Endothelial cell of umbilical vein (primary cell): ENCODE measurements around the gene LRRTM3. TPM values are rescaled to one million over a fixed set of nuclear protein-coding genes. Genes with fewer than 3 reads are reported as not detected.

Source experiments
- BruUV-seq: library from RNA; stranded (reverse); fragments of 400-500 nt; replicated peaks from 2 replicates; lab custom pipeline; 2021; lab: Mats Ljungman, UMichigan
- CTCF ChIA-PET: fragments of 300-600, 350-600 bp; sonication (Branson Sonifier 250); formaldehyde crosslinking; loops from one replicate; lab custom pipeline; 2021; ENCODE audit warnings: antibody characterized with exemption, inconsistent platforms; lab: Charles Lee
- POLR2A ChIA-PET: fragments of 300-600, 350-600 bp; sonication (Branson Sonifier 250); formaldehyde crosslinking; loops from one replicate; lab custom pipeline; 2021; ENCODE audit warnings: antibody characterized with exemption, inconsistent platforms; lab: Charles Lee
- DNase-seq: peaks from one replicate; pipeline ENCODE4 v3.0.0-alpha.2; 2011; ENCODE audit warnings: low read depth, low spot score
- FAIRE-seq: peaks from 2 replicates; lab custom pipeline; 2011; peaks lifted over from hg19 to GRCh38; lab: Jason Lieb, UNC
- H2AFZ ChIP-seq: 2 replicates; pipeline ENCODE4 v1.6.0; 2012; ENCODE audit warnings: low read depth, low read length, control low read depth, inconsistent platforms
- H3K27ac ChIP-seq: 2 replicates; pipeline ENCODE4 v1.5.1; 2011; ENCODE audit warnings: low read depth, mild to moderate bottlenecking, control low read depth, low read length, moderate library complexity; ENCODE audit not compliant: insufficient read depth
- H3K27me3 ChIP-seq, 2 experiments: 2 replicates each; pipeline versions ENCODE4 v1.6.0 to v1.6.1; 2011; ENCODE audit warnings: low read length in 2 of 2, mixed read lengths in 1 of 2; ENCODE audit not compliant: control insufficient read depth in 2 of 2, insufficient read depth in 2 of 2
- H3K36me3 ChIP-seq, 2 experiments: 2 replicates in 1 of 2; 3 replicates in 1 of 2; pipeline ENCODE4 v1.5.1; 2011; ENCODE audit warnings: low read length in 2 of 2, mild to moderate bottlenecking in 1 of 2, moderate library complexity in 1 of 2; ENCODE audit not compliant: control insufficient read depth in 2 of 2, insufficient read depth in 2 of 2; ENCODE audit errors: extremely low read depth in 1 of 2
- H3K4me1 ChIP-seq: 3 replicates; pipeline ENCODE4 v1.5.1; 2011; ENCODE audit warnings: mild to moderate bottlenecking, low read length; ENCODE audit not compliant: control insufficient read depth, insufficient read depth; ENCODE audit errors: extremely low read depth
- H3K4me2 ChIP-seq: 2 replicates; pipeline ENCODE4 v1.6.1; 2011; ENCODE audit warnings: low read length, control low read depth, mixed read lengths; ENCODE audit not compliant: insufficient read depth
- H3K4me3 ChIP-seq, 3 experiments: fragments of 200-600 bp in 1 of 3; sonication (generic), shearing (Covaris generic) in 1 of 3; replicated peaks in 1 of 3; 2 replicates each; pipeline ENCODE4 v1.5.1; 2011 to 2016; ENCODE audit warnings: control low read depth in 3 of 3, low read length in 3 of 3, mild to moderate bottlenecking in 2 of 3, inconsistent platforms in 1 of 3, low read depth in 1 of 3, moderate library complexity in 1 of 3; ENCODE audit not compliant: insufficient read depth in 1 of 3
- H3K79me2 ChIP-seq: 2 replicates; pipeline ENCODE4 v1.6.0; 2012; ENCODE audit warnings: low read length, inconsistent platforms; ENCODE audit not compliant: control insufficient read depth, insufficient read depth
- H3K9ac ChIP-seq: replicated peaks from 2 replicates; pipeline ENCODE3; 2011; ENCODE audit warnings: low read length, control low read depth; ENCODE audit not compliant: insufficient read depth; ENCODE audit errors: extremely low read depth
- H3K9me1 ChIP-seq: replicated peaks from 3 replicates; pipeline ENCODE4 v1.6.0; 2011; ENCODE audit warnings: mild to moderate bottlenecking, low read length; ENCODE audit not compliant: control insufficient read depth, insufficient read depth; ENCODE audit errors: extremely low read depth
- H3K9me3 ChIP-seq: replicated peaks from 2 replicates; pipeline ENCODE4 v1.5.1; 2012; ENCODE audit warnings: low read length, inconsistent platforms; ENCODE audit not compliant: control insufficient read depth, insufficient read depth
- H4K20me1 ChIP-seq: replicated peaks from 2 replicates; pipeline ENCODE3; 2011; ENCODE audit warnings: mild to moderate bottlenecking, low read length; ENCODE audit not compliant: control insufficient read depth, insufficient read depth; ENCODE audit errors: extremely low read depth
- EZH2 ChIP-seq: IDR thresholded peaks from 2 replicates; pipeline ENCODE4 v1.6.1; 2012; ENCODE audit warnings: borderline replicate concordance, low read depth, mild to moderate bottlenecking, moderate library complexity, low read length, inconsistent platforms; ENCODE audit not compliant: severe bottlenecking
- FOS ChIP-seq: IDR thresholded peaks from 2 replicates; pipeline ENCODE4 v1.6.1; 2011; ENCODE audit warnings: mild to moderate bottlenecking, low read length, moderate library complexity, borderline replicate concordance; ENCODE audit not compliant: insufficient read depth
- GATA2 ChIP-seq: IDR thresholded peaks from 2 replicates; pipeline ENCODE4 v1.7.0; 2011; ENCODE audit warnings: low read depth, mild to moderate bottlenecking, moderate library complexity, mixed read lengths, low read length; ENCODE audit not compliant: insufficient read length, insufficient read depth
- JUN ChIP-seq: IDR thresholded peaks from 2 replicates; pipeline ENCODE4 v1.6.1; 2011; ENCODE audit warnings: borderline replicate concordance, low read depth; ENCODE audit not compliant: insufficient read length, insufficient read depth
- MYC ChIP-seq: IDR thresholded peaks from one replicate; pipeline ENCODE4 v1.6.1; 2011; ENCODE audit warnings: mild to moderate bottlenecking, low read depth, low read length
- POLR2A ChIP-seq: IDR thresholded peaks from 2 replicates; pipeline ENCODE4 v1.6.1; 2012; ENCODE audit warnings: low read depth, mild to moderate bottlenecking, control low read depth, low read length
- POLR2AphosphoS5 ChIP-seq: IDR thresholded peaks from 2 replicates; pipeline ENCODE4 v1.6.1; 2012; ENCODE audit warnings: low read depth, mild to moderate bottlenecking, control low read depth, low read length, moderate library complexity; ENCODE audit not compliant: insufficient read depth
- dilution Hi-C: fragments of 300-500 bp; cut with MboI; formaldehyde crosslinking; loops from one replicate; pipeline ENCODE4 v1.15.0; 2019; ENCODE audit warnings: low sequenced_read_pairs; ENCODE audit not compliant: extremely low pct_ligation_motif_present
- intact Hi-C: fragments of 100-400 bp; cut with micrococcal nuclease; formaldehyde crosslinking; loops from one replicate; pipeline ENCODE4 v1.10.0; 2022
- polyA plus RNA-seq, 4 experiments: library from polyadenylated mRNA; depleted of rRNA in 3 of 4; stranded (reverse) in 3 of 4; unstranded in 1 of 4; fragments of >200 nt; gene quantifications; 2 replicates each; pipeline versions ENCODE4 v1.2.1 to v1.2.3, GENCODE V29; 2011 to 2012; ENCODE audit warnings: missing spikeins in 1 of 4
- total RNA-seq: library from RNA; stranded (reverse); gene quantifications from 2 replicates; pipeline ENCODE4 v1.2.3, GENCODE V29; 2021
- TF ChIP-seq, protein P1 (sequence below), 2 donors: IDR thresholded peaks; 1 replicate in 1 of 2; 2 replicates in 1 of 2; pipeline ENCODE4 v1.5.1; 2011; ENCODE audit warnings: low read length in 2 of 2, mild to moderate bottlenecking in 2 of 2, moderate library complexity in 2 of 2, control low read depth in 1 of 2, inconsistent platforms in 1 of 2, low read depth in 1 of 2; ENCODE audit not compliant: insufficient read depth in 1 of 2; ENCODE audit errors: extremely low read depth in 1 of 2
- TF ChIP-seq, protein P2 (sequence below): IDR thresholded peaks from 2 replicates; pipeline ENCODE4 v1.6.1; 2011; ENCODE audit not compliant: insufficient read depth, insufficient read length

The LRRTM3 gene
- total and polyA plus RNA-seq, 2 donors (not counting 3 experiments of a cell fraction or from before 2014, with no cell fraction given): not detected

DNA sequence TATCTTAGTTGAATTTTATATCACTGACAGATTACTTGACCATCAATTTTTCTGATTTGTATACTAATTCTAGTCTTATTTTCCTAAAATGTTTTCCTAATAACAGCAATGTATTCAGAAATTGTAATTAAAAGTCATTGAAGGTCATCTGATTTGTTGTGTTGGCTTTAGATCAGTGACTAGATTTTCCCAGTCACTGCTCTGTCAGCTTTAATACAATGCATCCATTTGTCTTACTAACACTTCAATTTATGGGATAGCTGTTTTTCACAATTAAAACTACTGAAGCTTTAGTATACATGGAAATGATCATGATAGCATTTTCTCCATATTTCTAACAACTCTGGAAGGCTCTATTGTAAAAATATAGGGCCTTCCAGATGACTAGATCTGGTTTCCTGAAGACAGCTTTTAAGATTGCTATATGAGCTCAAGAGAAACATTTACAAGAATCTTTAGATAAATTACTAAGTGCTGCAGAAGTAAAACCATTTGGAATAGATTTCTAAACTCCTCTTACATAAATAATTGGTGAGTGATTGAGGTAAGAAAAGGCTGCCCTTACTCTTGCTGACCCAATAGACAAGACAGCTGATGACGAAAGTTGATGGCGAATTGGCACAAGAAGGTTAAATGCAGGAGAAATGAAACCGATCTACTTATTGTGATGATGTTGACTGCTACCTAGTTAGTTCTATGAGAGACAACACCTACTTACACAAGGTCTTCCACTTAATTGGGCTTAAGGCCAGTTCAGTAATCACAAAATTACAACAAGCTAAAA, 74.1 kb downstream of the LRRTM3 start:
- Histone ChIP-seq H2AFZ (no peak overlapping the region), H3K79me2 (no peaks in the 10 kb centered on the region), H3K9ac (no peak overlapping the region), H4K20me1 (no peaks in the 10 kb centered on the region), H3K9me3 (no peaks in the 10 kb centered on the region), H3K36me3 (no peaks in the 10 kb centered on the region), H3K27ac (no peak overlapping the region), H3K9me1 (no peaks in the 10 kb centered on the region), H3K27me3 (no peaks in the 10 kb centered on the region), H3K4me2 (no peak overlapping the region), H3K4me3 (no peak overlapping the region), H3K4me1 (no peaks in the 10 kb centered on the region)
- DNase-seq (no peak), FAIRE-seq (no peak)
- TF ChIP-seq EZH2 (no peak), JUN (no peak), POLR2A (no peak), MYC (no peak), POLR2AphosphoS5 (no peak), GATA2 (no peak), FOS (no peak)
- TF ChIP-seq, protein P1, sequence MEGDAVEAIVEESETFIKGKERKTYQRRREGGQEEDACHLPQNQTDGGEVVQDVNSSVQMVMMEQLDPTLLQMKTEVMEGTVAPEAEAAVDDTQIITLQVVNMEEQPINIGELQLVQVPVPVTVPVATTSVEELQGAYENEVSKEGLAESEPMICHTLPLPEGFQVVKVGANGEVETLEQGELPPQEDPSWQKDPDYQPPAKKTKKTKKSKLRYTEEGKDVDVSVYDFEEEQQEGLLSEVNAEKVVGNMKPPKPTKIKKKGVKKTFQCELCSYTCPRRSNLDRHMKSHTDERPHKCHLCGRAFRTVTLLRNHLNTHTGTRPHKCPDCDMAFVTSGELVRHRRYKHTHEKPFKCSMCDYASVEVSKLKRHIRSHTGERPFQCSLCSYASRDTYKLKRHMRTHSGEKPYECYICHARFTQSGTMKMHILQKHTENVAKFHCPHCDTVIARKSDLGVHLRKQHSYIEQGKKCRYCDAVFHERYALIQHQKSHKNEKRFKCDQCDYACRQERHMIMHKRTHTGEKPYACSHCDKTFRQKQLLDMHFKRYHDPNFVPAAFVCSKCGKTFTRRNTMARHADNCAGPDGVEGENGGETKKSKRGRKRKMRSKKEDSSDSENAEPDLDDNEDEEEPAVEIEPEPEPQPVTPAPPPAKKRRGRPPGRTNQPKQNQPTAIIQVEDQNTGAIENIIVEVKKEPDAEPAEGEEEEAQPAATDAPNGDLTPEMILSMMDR (IDR thresholded peaks at IDR 0.05; ENCODE audit: extremely low read depth in 1 of 2, insufficient read depth in 1 of 2, low read depth in 1 of 2, low read length in 2 of 2): no peak
- TF ChIP-seq, protein P2, sequence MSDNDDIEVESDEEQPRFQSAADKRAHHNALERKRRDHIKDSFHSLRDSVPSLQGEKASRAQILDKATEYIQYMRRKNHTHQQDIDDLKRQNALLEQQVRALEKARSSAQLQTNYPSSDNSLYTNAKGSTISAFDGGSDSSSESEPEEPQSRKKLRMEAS: no peak
- intact Hi-C loops: no loop called here
- dilution Hi-C loops: no loop called here
- ChIA-PET CTCF (no interaction called here), POLR2A (no interaction called here)
- BruUV-seq: no TSS peak
